Fibroblast of pulmonary artery (primary cell): ENCODE measurements around the gene CPOX.
A peak's percentile ranks its signal among the peaks of the same experiment; 100 is the strongest.

ENCODE experiments used
- DNase-seq: peaks from one replicate; pipeline ENCODE4 v3.0.0-alpha.2; 2010; ENCODE audit warnings: low read depth
- H3K4me3 ChIP-seq: replicated peaks from 2 replicates; pipeline ENCODE4 v1.5.1; 2011; ENCODE audit warnings: low read depth, mild to moderate bottlenecking, control low read depth, low read length, moderate library complexity
- TF ChIP-seq, protein P1 (sequence below): IDR thresholded peaks from 2 replicates; pipeline ENCODE4 v1.5.1; 2011; ENCODE audit warnings: mild to moderate bottlenecking, control low read depth, low read length, inconsistent platforms; ENCODE audit errors: missing control alignments

The CPOX gene

DNA sequence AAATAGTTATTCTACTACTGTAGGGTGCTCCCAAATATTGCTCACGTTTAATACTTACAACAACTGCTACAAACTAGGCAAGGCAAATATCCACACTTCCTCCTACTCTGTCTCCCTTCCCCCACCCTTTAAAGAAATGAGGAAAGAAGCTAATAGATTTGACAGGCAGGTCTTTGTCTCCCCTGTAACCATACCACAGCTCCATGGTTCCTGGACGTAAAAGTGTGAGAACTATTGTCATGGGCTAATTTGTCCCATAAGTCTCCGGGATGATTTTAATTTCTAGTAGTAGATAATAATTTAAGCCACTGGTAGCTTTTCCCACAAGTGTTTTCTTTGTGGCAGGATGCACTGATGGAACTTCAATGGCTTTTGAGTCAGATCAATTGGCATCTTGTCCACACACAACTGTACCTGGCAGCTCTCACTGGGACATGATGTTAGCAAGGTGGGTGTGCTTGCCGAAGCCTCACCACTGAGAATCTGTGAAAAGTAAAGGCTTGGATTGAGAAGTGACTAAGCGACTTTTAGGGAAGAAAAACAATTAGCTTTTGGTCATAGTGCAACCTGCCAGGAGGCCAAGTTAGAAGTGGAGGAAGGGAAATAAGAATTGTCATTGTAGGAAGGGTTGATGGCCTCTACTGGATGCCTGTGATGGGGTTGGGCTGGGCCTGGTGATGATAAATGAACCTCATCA is 1.4 kb upstream of the CPOX start:
- DNase-seq, result no peak
- H3K4me3 ChIP-seq, result no peak overlapping the region
- TF ChIP-seq, protein P1, sequence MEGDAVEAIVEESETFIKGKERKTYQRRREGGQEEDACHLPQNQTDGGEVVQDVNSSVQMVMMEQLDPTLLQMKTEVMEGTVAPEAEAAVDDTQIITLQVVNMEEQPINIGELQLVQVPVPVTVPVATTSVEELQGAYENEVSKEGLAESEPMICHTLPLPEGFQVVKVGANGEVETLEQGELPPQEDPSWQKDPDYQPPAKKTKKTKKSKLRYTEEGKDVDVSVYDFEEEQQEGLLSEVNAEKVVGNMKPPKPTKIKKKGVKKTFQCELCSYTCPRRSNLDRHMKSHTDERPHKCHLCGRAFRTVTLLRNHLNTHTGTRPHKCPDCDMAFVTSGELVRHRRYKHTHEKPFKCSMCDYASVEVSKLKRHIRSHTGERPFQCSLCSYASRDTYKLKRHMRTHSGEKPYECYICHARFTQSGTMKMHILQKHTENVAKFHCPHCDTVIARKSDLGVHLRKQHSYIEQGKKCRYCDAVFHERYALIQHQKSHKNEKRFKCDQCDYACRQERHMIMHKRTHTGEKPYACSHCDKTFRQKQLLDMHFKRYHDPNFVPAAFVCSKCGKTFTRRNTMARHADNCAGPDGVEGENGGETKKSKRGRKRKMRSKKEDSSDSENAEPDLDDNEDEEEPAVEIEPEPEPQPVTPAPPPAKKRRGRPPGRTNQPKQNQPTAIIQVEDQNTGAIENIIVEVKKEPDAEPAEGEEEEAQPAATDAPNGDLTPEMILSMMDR, result no peak

DNA sequence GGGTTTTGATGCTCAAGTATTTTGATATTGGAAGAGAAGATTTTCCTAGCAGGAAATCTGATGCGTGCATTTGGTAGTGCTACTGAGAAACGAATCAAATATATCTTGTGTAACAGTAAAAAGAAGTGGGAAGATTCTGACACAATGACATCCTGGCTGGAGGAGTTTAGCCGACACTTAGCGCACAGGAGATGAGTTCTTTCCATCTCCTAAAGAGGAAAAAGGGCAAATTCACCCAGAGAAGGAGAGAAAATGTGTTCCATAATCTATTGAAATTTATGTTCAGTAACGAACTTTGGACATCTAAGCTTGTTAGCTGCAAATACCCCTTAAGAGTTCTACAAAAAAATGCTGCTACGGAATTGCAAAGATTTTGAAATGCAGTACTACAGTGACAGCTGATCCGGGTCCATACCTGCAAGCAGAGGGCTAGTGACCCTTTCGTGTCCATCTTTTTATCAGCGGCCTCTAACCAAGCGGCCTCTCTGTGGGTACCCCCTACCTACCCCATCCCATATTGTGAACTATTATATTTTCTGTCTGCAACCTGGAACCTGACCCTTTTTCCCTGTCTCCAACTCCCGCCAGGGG is 971 bp downstream of the CPOX start:
- no peak for DNase-seq
- TF ChIP-seq, protein P1, result no peak
- peak overlapping the region; percentile 79 for H3K4me3 ChIP-seq

DNA sequence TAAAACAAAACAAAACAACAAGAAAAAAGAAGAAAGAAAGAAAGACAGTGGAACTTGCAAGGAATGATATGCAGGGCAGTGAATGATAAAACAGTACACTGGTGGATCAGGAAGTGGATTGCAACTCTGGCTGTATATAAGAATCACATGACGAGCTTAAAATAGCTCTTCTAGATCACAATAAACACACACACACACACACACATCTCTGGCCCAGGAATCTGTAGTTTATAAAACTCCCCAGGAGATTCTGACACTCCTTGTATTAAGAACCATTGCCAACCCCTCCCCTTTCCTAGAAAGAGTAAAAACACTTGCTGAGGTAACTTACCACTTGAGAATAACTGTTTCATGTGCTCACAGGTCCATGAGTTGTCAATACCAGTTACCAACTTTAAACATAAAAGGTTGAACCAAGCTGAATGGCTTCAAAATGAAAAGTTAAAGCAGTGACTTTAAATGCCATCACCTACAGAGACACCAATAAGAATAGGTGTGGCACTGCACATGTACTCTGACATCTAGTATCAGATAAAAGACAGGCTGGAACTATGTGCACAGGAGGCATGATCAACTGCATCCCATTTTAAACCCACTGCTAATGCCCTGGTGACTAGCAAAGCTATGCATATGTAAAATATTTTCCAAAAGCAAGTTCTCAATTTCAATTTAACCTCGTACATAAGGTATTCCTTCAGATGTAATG is 3.9 kb downstream of the CPOX start:
- TF ChIP-seq, protein P1, result no peak
- H3K4me3 ChIP-seq, result no peak overlapping the region
- DNase-seq, result peak; percentile 40

DNA sequence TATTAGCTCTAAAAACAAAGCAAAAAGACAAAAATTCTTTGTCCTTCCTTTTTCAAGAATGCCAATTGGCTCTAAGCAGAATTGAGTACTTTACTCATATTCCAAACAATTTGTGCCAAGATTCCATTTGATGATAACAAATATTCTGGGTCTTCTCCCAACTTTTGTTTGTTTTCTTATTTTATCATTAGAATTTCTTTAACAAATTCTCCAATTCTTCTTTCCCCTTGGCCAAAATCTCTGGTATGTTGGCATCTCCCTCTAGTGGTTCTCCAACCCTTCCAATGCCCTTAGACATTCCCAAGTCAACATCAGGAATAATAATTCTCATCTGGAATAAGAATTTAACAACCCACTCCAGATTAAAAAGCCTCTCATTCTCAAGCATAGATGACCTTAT is 5.3 kb downstream of the CPOX start:
- H3K4me3 ChIP-seq, result no peak overlapping the region
- peak; percentile 28 for DNase-seq
- TF ChIP-seq, protein P1, result peak; percentile 53

DNA sequence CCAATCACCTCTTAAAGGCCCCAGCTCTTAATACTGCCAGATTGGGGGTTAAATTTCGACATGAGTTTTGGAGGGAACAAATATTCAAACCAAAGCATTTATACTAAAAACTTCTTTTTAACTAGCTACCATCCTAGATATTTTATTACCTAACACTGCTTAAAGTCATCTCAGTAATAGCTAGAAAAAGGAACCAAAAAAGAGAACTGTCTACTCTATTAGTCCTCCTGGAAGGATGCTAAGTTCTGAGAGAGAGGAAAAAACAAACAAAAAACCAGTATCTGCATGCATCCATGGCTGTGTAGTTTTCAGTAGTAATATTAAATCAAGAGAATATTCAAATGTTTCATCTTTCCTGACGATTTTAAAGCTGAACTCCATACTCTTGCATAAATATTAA is 5.8 kb downstream of the CPOX start:
- no peak overlapping the region for H3K4me3 ChIP-seq
- TF ChIP-seq, protein P1, result no peak
- no peak for DNase-seq

DNA sequence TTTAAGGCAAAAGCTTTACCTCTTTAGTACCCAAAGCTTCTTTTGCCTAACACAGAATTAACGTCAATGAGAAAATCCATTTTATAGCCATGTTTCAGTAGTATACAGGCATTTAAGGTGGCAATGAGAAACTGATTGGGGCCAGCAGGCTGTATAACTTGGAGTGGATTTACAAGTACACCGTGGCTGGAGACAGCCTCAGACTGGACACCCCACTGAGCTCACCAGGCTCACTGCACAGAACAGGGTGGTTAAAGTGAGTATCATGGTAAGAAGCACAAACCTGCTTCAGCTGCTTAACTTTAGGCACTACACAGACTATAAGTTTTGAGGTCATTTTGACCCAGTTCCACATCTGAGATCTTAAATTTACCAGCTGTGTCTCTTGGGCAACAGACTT is 8.9 kb downstream of the CPOX start:
- TF ChIP-seq, protein P1, result no peak
- H3K4me3 ChIP-seq, result no peak overlapping the region
- DNase-seq, result no peak
